PFSK-1 (cell line): ENCODE results near the gene CFAP157.

ENCODE experiments used
- FOXP2 ChIP-seq: optimal IDR thresholded peaks from 2 replicates; pipeline ENCODE3; 2011; ENCODE audit warnings: borderline replicate concordance, control low read depth, inconsistent platforms; ENCODE audit not compliant: insufficient read depth; ENCODE audit errors: extremely low read length, extremely low read depth
- POLR2AphosphoS5 ChIP-seq: IDR thresholded peaks from 2 replicates; pipeline ENCODE4 v1.6.1; 2012; ENCODE audit warnings: low read depth, mild to moderate bottlenecking, control low read depth, low read length, moderate library complexity
- REST ChIP-seq, 2 experiments: IDR thresholded peaks; 2 replicates each; pipeline versions ENCODE4 v1.6.1 to v1.8.0; 2011 to 2012; ENCODE audit warnings: low read depth in 2 of 2, low read length in 2 of 2, control low read depth in 1 of 2, inconsistent platforms in 1 of 2, mild to moderate bottlenecking in 1 of 2, moderate library complexity in 1 of 2; ENCODE audit not compliant: insufficient read depth in 1 of 2
- SIN3A ChIP-seq: IDR thresholded peaks from 2 replicates; pipeline ENCODE4 v1.6.1; 2012; ENCODE audit warnings: mild to moderate bottlenecking, low read length, moderate library complexity, borderline replicate concordance; ENCODE audit not compliant: insufficient read depth
- TAF1 ChIP-seq: IDR thresholded peaks from 2 replicates; pipeline ENCODE4 v1.6.1; 2012; ENCODE audit warnings: low read length, control low read depth, borderline replicate concordance; ENCODE audit not compliant: insufficient read depth

The CFAP157 gene

GRCh38 chr9:127746959-127747569 is 40.3 kb downstream of the CFAP157 start:
- TF ChIP-seq REST (IDR thresholded peaks at IDR 0.05; ENCODE audit: insufficient read depth in 1 of 2, low read depth in 2 of 2, low read length in 2 of 2): no peak
- no peak for TF ChIP-seq SIN3A
- TF ChIP-seq POLR2AphosphoS5: no peak

DNA sequence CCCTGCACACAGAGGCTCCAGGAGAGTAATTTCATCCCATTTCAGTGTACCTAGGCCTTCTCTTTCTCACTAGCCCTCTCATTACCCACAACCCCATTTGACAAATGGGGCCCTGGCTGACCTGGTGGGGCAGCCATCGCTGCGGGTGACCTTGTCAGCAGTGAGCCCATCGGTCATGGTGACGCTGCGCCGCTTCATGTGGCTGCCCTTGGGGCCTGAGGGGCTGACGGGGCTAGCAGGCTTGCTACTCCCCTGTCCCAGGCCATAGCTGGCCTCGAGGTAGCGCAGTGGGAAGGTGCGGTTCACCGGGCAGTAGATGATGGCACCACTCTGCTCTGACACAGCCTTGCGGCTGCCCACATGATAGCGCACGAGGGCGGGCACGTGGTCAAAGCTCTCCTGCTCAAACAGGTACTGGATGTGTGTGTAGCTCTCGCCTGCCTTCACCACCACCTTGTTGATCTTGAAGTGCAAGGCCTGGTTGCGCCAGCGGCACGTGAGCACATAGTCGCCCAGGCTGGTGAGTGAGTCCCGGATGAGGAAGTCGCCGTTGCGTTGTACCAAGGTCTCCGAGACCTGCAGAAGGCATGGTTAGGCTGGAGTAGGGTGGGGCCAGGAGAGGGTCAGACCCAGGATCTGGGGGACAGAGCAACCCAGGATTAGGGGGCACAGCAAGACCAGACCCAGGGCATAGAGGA is 42.5 kb downstream of the CFAP157 start:
- no peak for TF ChIP-seq FOXP2
- no peak for TF ChIP-seq REST (IDR thresholded peaks at IDR 0.05; ENCODE audit: insufficient read depth in 1 of 2, low read depth in 2 of 2, low read length in 2 of 2)
- no peak for TF ChIP-seq SIN3A
- no peak for TF ChIP-seq TAF1
- TF ChIP-seq POLR2AphosphoS5: no peak

- peak; percentile 96 to 97 for TF ChIP-seq REST (IDR thresholded peaks at IDR 0.05; ENCODE audit: insufficient read depth in 1 of 2, low read depth in 2 of 2, low read length in 2 of 2)
- no peak for TF ChIP-seq TAF1
- no peak for TF ChIP-seq FOXP2
- TF ChIP-seq SIN3A: peak; percentile 17; the same call in 1 of the 2 replicates
- no peak for TF ChIP-seq POLR2AphosphoS5
Observed at GRCh38 chr9:127751269-127752054, 44.7 kb downstream of the CFAP157 start.

GRCh38 chr9:127753148-127753547 is 46.4 kb downstream of the CFAP157 start:
- TF ChIP-seq FOXP2 (no peak), POLR2AphosphoS5 (no peak), REST (IDR thresholded peaks at IDR 0.05; ENCODE audit: insufficient read depth in 1 of 2, low read depth in 2 of 2, low read length in 2 of 2) (no peak), TAF1 (no peak), SIN3A (no peak)
